Measurements from ENCODE around the gene RNF123.

RNF123 gene

DNA sequence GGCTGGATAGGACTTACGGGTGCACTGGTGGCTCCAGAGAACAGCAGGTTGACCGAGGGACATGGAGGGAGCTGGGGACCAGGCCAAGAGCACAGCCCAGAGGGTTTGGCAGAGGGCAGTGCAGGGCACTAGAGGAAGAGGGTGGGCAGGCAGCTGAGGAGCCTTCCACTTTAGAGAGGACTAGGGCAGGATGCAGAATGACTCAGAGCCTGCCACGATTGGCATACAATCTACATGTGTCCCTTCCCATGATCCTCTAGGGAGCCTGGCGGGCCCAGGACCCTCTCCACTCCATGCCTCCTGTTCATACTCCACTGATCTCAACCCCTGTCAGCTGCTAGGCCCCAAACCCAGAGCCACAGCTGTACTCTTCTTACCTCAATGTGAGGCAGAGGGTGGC is 29.6 kb upstream of the RNF123 start:
- H3K4me1 ChIP-seq (ENCODE audit: insufficient read depth, low read length) = no peaks in the 10 kb centered on the region
- H3K36me3 ChIP-seq (ENCODE audit: insufficient read depth, low read length) = no peaks in the 10 kb centered on the region
- H3K9ac ChIP-seq (ENCODE audit: low read depth, low read length) = no peak overlapping the region
- H3K4me3 ChIP-seq (ENCODE audit: low read length) = no peak overlapping the region
- no peak overlapping the region for H3K27ac ChIP-seq (ENCODE audit: low read depth, low read length)
- H3K27me3 ChIP-seq (ENCODE audit: insufficient read depth, low read length) = no peaks in the 10 kb centered on the region
- H3K9me3 ChIP-seq (ENCODE audit: insufficient read depth, low read depth, low read length) = no peaks in the 10 kb centered on the region
- 86% methylated on average over 4 of the region's 4 CpGs for WGBS

DNA sequence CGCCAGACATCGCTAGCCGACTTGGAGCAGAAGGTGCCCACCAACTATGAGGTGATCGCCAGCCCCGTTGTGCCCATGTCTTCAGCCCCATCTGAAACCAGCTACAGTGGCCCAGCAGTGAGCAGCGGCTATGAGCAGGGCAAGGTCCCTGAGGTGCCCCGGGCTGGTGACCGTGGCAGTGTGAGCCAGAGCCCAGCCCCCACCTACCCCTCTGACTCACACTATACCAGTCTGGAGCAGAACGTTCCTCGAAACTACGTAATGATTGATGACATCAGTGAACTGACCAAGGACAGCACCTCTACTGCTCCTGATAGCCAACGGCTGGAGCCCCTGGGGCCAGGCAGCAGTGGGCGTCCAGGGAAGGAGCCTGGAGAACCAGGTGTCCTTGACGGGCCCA is 28.1 kb upstream of the RNF123 start:
- no peaks in the 10 kb centered on the region for H3K27me3 ChIP-seq (ENCODE audit: insufficient read depth, low read length)

DNA sequence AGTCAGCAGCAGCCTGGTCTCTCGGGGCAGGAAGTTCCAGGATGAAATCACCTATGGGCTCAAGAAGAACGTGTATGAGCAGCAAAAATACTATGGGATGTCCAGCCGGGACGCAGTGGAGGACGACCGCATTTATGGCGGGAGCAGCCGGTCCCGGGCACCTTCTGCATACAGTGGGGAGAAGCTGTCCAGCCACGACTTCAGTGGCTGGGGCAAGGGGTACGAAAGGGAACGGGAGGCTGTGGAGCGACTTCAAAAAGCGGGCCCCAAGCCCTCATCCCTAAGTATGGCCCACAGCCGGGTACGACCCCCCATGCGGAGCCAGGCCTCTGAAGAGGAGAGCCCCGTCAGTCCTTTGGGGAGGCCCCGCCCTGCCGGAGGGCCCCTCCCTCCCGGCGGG is 27.3 kb upstream of the RNF123 start:
- H3K27me3 ChIP-seq (ENCODE audit: insufficient read depth, low read length) = no peaks in the 10 kb centered on the region
- no peak overlapping the region for H3K27ac ChIP-seq (ENCODE audit: low read depth, low read length)
- H3K9me3 ChIP-seq (ENCODE audit: insufficient read depth, low read depth, low read length) = no peaks in the 10 kb centered on the region
- 90% methylated on average over 22 of the region's 22 CpGs for WGBS
- no peaks in the 10 kb centered on the region for H3K36me3 ChIP-seq (ENCODE audit: insufficient read depth, low read length)
- no peak overlapping the region for H3K4me3 ChIP-seq (ENCODE audit: low read length)
- no peaks in the 10 kb centered on the region; the same call in 1 of the 2 replicates for H3K4me1 ChIP-seq (ENCODE audit: insufficient read depth, low read length)
- H3K9ac ChIP-seq (ENCODE audit: low read depth, low read length) = no peak overlapping the region

More for the DNA sequence above, 28.1 kb upstream of the RNF123 start:
- Histone ChIP-seq H3K9me3 (ENCODE audit: insufficient read depth, low read depth, low read length) (no peaks in the 10 kb centered on the region), H3K36me3 (ENCODE audit: insufficient read depth, low read length) (no peaks in the 10 kb centered on the region), H3K4me3 (ENCODE audit: low read length) (no peak overlapping the region), H3K9ac (ENCODE audit: low read depth, low read length) (no peak overlapping the region), H3K4me1 (ENCODE audit: insufficient read depth, low read length) (no peaks in the 10 kb centered on the region), H3K27ac (ENCODE audit: low read depth, low read length) (no peak overlapping the region)
- WGBS = 94% methylated on average over 14 of the region's 14 CpGs

DNA sequence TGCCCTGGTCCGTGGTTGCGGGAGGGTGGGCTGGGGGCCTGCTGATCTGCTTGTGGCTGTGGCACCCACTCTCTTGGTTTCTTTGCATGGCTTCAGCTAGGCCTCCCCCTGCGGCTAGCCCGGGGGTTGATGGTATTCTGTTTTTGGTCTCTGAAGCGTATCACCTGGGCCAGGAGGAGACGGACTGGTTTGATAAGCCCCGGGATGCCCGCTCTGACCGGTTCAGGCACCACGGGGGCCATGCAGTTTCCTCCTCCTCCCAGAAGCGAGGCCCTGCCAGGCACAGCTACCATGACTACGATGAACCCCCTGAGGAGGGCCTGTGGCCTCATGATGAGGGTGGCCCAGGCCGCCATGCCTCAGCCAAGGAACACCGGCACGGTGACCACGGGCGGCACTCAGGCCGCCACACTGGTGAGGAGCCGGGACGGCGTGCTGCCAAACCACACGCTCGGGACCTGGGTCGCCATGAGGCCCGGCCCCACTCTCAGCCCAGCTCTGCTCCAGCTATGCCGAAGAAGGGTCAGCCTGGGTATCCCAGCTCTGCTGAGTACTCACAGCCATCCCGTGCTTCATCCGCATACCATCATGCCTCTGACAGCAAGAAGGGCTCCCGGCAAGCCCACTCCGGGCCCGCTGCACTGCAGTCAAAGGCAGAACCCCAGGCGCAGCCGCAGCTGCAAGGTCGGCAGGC is 26.5 kb upstream of the RNF123 start:
- H3K27ac ChIP-seq (ENCODE audit: low read depth, low read length) = no peak overlapping the region
- H3K36me3 ChIP-seq (ENCODE audit: insufficient read depth, low read length) = no peaks in the 10 kb centered on the region
- no peaks in the 10 kb centered on the region; the same call in 1 of the 2 replicates for H3K4me1 ChIP-seq (ENCODE audit: insufficient read depth, low read length)
- no peak overlapping the region for H3K4me3 ChIP-seq (ENCODE audit: low read length)
- H3K27me3 ChIP-seq (ENCODE audit: insufficient read depth, low read length) = no peaks in the 10 kb centered on the region
- no peaks in the 10 kb centered on the region for H3K9me3 ChIP-seq (ENCODE audit: insufficient read depth, low read depth, low read length)
- 94% methylated on average over 34 of the region's 34 CpGs for WGBS
- no peak overlapping the region for H3K9ac ChIP-seq (ENCODE audit: low read depth, low read length)

DNA sequence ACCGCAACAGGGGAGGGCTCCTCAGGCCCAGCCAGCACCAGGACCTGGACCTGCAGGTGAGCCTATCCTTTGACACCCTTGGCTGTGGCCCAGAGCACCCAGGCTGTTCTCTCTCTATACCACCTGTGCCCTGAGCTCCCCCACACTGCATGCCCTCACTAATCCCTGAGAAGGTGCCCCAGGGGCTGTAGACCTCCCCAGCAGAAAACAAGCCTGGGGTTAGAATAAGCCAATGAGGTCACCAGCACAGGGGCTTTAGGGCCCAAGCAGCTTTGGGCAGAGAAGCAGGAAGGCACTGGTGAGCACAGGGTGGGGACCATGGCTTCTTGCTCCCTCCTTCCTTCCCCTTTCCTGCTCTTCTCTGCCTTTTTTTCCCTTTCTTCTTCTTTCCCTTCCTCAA is 25.5 kb upstream of the RNF123 start:
- H3K27ac ChIP-seq (ENCODE audit: low read depth, low read length) = no peak overlapping the region
- H3K27me3 ChIP-seq (ENCODE audit: insufficient read depth, low read length) = no peaks in the 10 kb centered on the region
- H3K9ac ChIP-seq (ENCODE audit: low read depth, low read length) = no peak overlapping the region
- no peak overlapping the region for H3K4me3 ChIP-seq (ENCODE audit: low read length)
- H3K9me3 ChIP-seq (ENCODE audit: insufficient read depth, low read depth, low read length) = no peaks in the 10 kb centered on the region
- 97% methylated on average over 1 of the region's 1 CpG for WGBS
- peaks cover 3% of the 10 kb centered on the region; the same call in 1 of the 2 replicates for H3K4me1 ChIP-seq (ENCODE audit: insufficient read depth, low read length)
- no peaks in the 10 kb centered on the region for H3K36me3 ChIP-seq (ENCODE audit: insufficient read depth, low read length)

DNA sequence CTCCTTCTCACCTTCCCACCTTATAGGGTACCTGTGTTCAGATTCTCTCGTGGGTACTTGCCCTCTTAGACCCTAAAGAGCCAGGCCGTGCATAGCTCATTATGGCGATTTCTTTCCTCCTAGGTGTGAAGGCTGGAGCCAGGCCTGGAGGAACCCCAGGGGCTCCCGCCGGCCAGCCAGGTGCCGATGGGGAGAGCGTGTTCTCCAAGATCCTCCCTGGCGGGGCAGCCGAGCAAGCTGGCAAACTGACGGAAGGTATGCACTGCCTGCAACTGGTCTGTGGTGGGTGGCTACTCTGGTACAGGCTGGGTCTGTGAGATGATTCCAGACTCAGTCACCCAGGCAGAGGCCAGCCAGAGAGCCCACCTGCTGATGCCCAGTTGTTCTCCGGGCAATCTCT is 25.1 kb upstream of the RNF123 start:
- Histone ChIP-seq H3K9me3 (ENCODE audit: insufficient read depth, low read depth, low read length) (no peaks in the 10 kb centered on the region), H3K27ac (ENCODE audit: low read depth, low read length) (no peak overlapping the region), H3K4me1 (ENCODE audit: insufficient read depth, low read length) (peaks cover 3% of the 10 kb centered on the region; the same call in 1 of the 2 replicates), H3K4me3 (ENCODE audit: low read length) (no peak overlapping the region), H3K36me3 (ENCODE audit: insufficient read depth, low read length) (no peaks in the 10 kb centered on the region), H3K9ac (ENCODE audit: low read depth, low read length) (no peak overlapping the region; the same call in 1 of the 2 replicates), H3K27me3 (ENCODE audit: insufficient read depth, low read length) (no peaks in the 10 kb centered on the region)
- 93% methylated on average over 11 of the region's 11 CpGs for WGBS

DNA sequence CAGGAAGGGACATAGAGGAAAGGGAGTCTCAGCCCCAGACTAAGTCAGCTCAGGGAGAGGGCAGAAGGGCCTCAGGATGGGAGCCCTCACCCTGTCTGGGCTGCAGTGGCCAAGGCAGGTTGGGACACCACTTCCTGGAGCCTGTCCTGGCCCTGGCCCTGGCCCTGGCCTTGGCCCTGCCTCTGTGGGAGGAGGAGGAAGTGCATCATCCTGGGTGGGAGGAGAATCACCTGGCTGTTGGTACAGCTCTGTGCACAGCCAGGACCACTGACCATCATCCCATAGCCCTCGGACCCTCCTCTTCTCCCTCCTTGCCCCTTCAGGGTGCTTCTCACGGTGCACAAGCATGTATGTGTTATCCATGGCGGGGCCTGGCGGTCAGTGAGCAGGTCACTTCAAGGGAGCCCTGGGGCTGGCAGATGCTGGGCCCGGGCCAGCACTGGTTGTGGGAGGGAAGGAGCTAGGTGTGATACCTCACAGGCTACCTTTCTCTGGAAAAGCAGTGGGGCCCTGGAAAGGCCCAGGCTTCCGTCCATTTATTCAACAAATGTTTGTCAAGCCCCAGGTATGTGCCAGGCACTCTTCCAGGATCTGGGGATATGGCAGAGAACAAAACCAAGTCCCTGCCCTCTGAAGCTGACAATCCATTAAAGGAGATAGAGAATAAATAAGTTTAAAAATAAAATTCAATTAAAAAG is 23.4 kb upstream of the RNF123 start:
- Histone ChIP-seq H3K4me1 (ENCODE audit: insufficient read depth, low read length) (peaks cover 3% of the 10 kb centered on the region; the same call in 1 of the 2 replicates), H3K9me3 (ENCODE audit: insufficient read depth, low read depth, low read length) (no peaks in the 10 kb centered on the region), H3K36me3 (ENCODE audit: insufficient read depth, low read length) (no peaks in the 10 kb centered on the region), H3K9ac (ENCODE audit: low read depth, low read length) (no peak overlapping the region), H3K27me3 (ENCODE audit: insufficient read depth, low read length) (no peaks in the 10 kb centered on the region), H3K4me3 (ENCODE audit: low read length) (no peak overlapping the region), H3K27ac (ENCODE audit: low read depth, low read length) (no peak overlapping the region)
- 87% methylated on average over 6 of the region's 6 CpGs for WGBS

DNA sequence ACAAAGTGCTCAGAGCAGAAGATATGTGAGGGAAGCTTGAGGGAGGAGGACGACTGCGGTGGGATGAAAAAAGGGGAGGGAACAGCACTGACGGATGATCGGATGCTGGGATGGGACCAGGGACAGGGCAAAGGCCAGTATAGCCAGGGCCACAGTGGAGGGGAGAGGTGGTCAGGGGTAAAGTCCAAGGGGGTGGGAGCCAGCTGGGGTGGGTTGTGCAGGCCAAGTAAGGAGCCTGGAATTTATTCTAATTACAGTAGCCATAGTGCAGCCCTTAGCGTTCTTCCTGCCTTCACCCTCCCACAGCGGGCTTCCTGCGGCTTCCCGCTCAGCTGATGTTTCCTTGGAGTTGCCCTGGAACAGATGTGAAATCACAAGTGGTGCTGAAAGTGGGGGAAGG is 22.8 kb upstream of the RNF123 start:
- Histone ChIP-seq H3K9ac (ENCODE audit: low read depth, low read length) (no peak overlapping the region), H3K4me3 (ENCODE audit: low read length) (no peak overlapping the region), H3K9me3 (ENCODE audit: insufficient read depth, low read depth, low read length) (no peaks in the 10 kb centered on the region), H3K27ac (ENCODE audit: low read depth, low read length) (no peak overlapping the region), H3K27me3 (ENCODE audit: insufficient read depth, low read length) (no peaks in the 10 kb centered on the region), H3K4me1 (ENCODE audit: insufficient read depth, low read length) (peaks cover 5% of the 10 kb centered on the region; the same call in 1 of the 2 replicates), H3K36me3 (ENCODE audit: insufficient read depth, low read length) (no peaks in the 10 kb centered on the region)
- WGBS = 50% methylated on average over 8 of the region's 8 CpGs

DNA sequence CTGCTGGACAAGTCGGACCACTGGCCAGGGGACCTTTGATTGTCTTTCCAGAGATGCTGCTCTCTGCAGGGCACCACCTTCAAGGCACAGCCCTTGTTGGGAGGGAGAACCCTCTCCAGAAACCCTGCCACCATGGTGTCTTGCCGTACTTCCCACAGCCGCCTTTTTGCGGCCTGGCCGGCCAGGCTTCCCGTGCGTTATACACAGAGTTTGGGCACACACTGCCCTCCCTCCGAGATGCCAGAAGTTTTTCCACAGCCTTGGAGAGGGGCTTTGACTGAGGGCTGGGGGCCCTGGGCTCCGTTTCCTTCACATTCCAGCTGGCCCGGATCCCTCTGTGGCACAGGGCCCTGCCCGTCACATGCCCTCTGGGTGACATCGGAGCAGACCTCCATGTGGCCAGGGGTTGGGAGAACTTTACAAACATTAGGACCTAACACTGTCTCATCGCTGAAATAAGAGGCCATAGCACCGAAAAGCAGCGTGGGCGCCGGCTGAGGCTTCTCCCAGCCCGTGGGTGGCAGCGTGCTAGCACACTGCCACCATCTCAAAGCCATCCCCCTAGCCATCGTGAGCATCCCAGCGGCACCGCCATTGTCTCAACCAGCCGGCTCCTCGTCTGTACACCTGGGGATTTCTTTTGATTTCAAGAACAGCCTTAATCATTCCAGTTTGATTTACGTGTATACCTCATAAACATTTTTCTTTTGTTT is 21.5 kb upstream of the RNF123 start:
- Histone ChIP-seq H3K36me3 (ENCODE audit: insufficient read depth, low read length) (no peaks in the 10 kb centered on the region), H3K9me3 (ENCODE audit: insufficient read depth, low read depth, low read length) (no peaks in the 10 kb centered on the region), H3K4me3 (ENCODE audit: low read length) (no peak overlapping the region), H3K9ac (ENCODE audit: low read depth, low read length) (no peak overlapping the region), H3K27ac (ENCODE audit: low read depth, low read length) (no peak overlapping the region), H3K4me1 (ENCODE audit: insufficient read depth, low read length) (peaks cover 5% of the 10 kb centered on the region; the same call in 1 of the 2 replicates), H3K27me3 (ENCODE audit: insufficient read depth, low read length) (no peaks in the 10 kb centered on the region)
- WGBS = 93% methylated on average over 25 of the region's 25 CpGs

DNA sequence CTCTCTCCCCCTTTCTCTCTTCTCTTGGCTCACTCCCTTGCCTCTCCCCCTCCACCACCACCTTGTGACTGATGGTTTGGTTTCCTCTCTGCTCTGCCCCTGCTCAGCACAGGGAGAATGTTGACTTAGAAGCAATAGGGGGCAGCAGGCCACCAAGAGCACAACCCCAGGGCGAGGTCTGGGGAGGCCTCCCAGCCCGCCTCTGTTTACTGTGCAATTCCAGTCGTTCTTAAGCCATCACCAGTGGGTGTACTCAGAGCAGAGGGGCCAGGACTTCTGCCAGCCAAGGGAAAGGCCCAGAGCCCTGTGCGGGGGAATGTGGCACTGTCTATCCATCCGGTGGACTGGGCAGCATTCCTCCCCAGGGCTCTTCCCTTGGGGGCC is 21.0 kb upstream of the RNF123 start:
- WGBS = 73% methylated on average over 5 of the region's 5 CpGs

DNA sequence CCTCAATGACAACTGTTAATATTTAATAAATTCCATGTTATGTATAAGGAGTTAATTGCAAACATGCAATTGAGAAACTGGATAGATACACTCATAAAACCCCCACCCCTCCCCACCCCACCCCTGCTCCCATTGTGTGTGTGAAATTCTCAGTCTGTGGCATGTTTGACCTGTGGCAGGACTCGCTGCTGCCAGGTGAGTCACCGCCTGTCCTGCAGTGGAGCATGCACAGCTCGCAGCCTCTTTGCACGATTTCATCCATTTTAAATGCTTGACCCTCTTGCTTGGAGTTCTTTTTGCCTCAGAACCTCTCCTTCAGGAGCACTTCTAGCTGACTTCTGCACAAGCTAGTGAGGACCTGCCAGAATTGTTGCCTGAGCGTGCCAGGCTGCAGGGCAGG is 20.5 kb upstream of the RNF123 start:
- H3K36me3 ChIP-seq (ENCODE audit: insufficient read depth, low read length) = no peaks in the 10 kb centered on the region
- 80% methylated on average over 5 of the region's 5 CpGs for WGBS
- no peak overlapping the region for H3K27ac ChIP-seq (ENCODE audit: low read depth, low read length)
- no peak overlapping the region for H3K9ac ChIP-seq (ENCODE audit: low read depth, low read length)
- H3K4me3 ChIP-seq (ENCODE audit: low read length) = no peak overlapping the region
- H3K9me3 ChIP-seq (ENCODE audit: insufficient read depth, low read depth, low read length) = no peaks in the 10 kb centered on the region
- no peaks in the 10 kb centered on the region for H3K27me3 ChIP-seq (ENCODE audit: insufficient read depth, low read length)
- H3K4me1 ChIP-seq (ENCODE audit: insufficient read depth, low read length) = peaks cover 5% of the 10 kb centered on the region; the same call in 1 of the 2 replicates

More for the DNA sequence above, 21.0 kb upstream of the RNF123 start:
- Histone ChIP-seq H3K27ac (ENCODE audit: low read depth, low read length) (no peak overlapping the region), H3K9ac (ENCODE audit: low read depth, low read length) (no peak overlapping the region), H3K4me3 (ENCODE audit: low read length) (no peak overlapping the region), H3K27me3 (ENCODE audit: insufficient read depth, low read length) (no peaks in the 10 kb centered on the region), H3K9me3 (ENCODE audit: insufficient read depth, low read depth, low read length) (no peaks in the 10 kb centered on the region), H3K36me3 (ENCODE audit: insufficient read depth, low read length) (no peaks in the 10 kb centered on the region), H3K4me1 (ENCODE audit: insufficient read depth, low read length) (peaks cover 5% of the 10 kb centered on the region; the same call in 1 of the 2 replicates)
